ENCODE data around the gene TCF23.
"Not testable (repeated sequence)": the region's sequence is repeated elsewhere in the genome, so short reads cannot be mapped to it uniquely, and the experiment has no call there.

Gene TCF23

DNA sequence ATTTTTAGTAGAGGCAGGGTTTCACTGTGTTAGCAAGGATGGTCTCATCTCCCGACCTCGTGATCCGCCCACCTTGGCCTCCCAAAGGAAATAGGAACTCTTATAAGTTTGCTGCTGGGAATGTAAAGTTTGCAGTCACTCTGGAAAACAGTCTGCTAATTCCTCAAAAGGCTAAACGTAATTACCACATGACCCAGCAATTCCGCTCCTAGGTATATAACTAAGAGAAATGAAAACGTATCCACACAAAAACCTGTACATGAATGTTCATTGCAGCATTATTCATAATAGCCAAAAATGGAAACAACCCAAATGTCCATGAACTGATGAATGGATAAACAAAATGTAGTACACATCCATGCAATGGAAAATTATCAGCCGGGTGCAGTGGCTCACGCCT, 41.2 kb downstream of the TCF23 start:
- no peak for DNase-seq (ENCODE audit: low read depth)

DNA sequence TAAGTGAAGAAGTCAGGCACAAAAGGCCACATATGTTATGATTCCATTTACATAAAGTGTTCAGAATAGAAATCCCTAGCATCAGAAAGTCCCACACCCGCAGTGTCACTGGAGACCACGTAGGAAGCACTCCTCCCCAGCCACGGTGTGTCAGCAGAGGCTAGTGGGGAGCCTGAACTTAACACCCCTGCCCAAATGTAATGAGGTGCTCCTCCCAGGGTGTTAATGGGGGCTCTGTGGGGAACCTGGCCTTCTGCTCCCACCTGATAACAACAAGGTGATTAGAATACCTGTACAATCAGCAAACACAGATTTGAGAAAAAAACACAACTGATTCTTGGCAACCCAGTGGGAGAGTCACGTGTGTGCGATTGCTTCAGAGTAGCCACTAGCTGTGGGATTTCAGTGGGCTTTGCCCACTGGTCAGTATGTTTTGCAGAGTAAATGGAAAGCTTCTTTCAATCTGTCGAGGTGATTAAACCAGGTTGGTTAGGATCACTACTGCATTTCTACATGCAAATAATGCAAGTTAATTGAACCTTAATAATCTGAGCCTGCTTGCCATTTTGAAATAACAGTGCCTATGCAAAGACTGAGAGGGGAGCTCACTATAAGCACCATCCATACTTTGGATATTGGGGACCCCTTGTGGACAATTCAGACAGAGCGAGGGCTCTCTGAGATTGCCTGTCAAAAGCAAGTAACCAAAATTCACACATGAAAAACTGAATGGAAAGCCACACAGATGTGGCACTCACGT, 42.4 kb downstream of the TCF23 start:
- DNase-seq (ENCODE audit: low read depth) = no peak

DNA sequence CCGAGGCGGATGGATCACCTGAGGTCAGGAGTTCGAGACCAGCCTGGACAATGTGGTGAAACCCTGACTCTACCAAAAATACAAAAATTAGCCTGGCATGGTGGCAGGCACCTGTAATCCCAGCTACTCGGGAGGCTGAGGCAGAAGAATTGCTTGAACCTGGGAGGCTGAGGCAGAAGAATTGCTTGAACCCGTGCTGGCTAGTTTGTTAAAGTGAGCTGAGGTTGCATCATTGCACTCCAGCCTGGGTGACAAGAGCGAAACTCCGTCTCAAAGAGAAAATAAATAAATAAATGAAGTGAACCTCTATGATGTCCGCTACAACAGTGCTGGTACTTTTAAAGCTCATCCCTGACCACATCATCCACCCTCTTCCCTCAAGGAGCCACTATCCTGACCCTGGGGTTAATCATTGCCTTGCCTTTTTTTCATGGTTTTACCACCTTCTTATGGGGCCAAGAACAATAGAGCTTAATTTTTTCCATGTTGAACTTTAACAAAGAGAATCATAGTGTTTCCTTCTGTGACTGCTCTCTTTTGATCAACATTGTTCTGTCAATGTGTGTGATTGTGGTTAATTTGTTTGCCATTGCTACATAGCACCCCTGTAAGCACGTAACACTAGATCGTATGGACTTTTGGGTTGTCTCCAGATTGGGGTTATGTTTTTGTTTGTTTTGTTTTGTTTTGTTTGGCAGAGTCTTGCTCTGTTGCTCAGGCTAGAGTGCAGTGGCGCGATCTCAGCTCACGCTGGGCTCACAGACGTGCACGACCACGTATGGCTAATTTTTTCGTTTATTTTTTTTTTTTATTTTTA, 45.9 kb downstream of the TCF23 start:
- DNase-seq (ENCODE audit: low read depth) = no peak

DNA sequence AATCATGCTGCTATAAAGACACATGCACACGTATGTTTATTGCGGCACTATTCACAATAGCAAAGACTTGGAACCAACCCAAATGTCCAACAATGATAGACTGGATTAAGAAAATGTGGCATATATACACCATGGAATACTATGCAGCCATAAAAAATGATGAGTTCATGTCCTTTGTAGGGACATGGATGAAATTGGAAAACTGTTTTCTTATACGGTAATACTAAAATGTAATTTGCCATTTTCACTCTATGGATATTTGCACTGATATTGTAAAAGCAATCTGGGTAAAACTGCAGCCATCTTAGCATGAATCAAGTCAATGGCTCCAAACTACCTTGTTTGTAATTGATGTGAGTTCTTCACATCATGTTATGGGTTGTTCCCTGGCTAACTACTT, 47.0 kb downstream of the TCF23 start:
- DNase-seq (ENCODE audit: low read depth) = not testable (repeated sequence)

DNA sequence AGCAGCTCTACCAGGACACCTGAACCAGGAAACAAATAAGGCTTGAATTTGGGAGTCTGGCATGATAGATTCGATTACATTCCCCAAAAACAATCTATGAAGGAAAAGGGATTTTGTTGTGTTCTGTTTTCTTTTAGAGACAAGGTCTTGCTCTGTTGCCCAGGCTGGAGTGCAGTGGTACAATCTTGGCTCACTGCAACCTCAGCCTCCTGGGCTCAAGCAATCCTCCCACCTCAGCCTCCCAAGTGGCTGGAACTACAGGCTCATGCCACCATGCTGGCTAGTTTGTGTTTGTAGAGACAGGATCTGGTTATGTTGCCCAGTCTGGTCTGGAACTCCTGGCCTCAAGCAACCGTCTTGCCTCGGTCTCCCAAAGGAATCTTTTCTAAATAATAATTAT, 49.3 kb downstream of the TCF23 start:
- DNase-seq (ENCODE audit: low read depth) = not testable (repeated sequence)

DNA sequence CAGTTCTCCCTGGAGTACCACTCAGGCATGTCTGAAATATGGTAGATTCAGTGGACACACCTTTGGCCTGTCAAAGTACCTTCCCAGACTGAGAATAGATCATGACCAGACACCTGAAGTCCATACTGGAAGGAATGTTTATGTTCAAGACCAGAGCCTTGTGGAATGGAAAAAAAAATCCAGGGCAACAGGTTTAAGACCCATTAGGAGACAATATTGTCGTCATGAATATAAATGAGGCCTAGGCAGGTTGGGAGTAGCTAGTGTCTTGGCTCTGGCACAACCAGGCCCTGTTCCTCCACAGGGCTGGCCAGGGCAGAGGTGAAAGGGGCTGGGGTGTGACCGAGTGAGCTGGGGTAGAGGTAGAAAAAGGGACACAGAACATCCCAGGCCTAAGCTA, 49.8 kb downstream of the TCF23 start:
- DNase-seq (ENCODE audit: low read depth) = no peak

DNA sequence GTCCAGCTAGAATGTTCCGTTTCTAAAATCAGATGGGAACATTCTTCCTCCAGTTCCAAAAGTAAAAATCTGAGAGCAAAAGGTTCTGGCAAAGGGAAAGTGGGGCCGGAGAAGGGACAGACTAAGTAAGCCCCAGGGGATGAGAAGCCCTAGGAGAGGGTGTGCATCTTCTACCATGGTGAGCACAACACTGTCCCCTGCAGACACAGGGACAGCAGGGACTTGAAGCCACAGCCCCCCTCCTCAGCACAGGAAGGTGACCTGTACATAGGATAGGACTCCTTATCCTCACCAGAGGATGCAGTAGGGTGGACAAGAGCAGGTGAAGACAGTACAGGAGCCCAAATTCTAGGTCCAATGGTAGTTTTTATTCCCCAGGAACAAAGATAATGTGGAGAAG, 50.4 kb downstream of the TCF23 start:
- DNase-seq (ENCODE audit: low read depth) = no peak

DNA sequence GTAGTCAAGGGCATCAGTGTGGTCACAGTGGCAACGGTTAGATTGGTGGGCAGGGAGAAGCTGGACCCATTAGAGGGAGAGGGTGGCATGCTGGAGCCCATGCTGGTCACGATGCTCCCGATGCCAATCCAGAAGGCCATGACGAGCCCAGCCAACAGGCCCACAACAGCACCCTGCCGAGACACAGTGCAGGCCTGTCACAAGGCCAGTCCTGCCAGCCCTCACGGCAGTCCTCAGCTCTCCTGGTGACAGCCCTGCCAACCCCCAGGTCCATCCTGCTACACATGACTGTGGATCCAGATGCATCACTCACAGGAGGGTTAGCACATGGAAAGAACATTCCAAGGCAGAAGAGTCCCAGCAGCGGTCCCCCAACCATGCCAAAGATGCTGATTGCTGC, 52.9 kb downstream of the TCF23 start:
- no peak for DNase-seq (ENCODE audit: low read depth)

DNA sequence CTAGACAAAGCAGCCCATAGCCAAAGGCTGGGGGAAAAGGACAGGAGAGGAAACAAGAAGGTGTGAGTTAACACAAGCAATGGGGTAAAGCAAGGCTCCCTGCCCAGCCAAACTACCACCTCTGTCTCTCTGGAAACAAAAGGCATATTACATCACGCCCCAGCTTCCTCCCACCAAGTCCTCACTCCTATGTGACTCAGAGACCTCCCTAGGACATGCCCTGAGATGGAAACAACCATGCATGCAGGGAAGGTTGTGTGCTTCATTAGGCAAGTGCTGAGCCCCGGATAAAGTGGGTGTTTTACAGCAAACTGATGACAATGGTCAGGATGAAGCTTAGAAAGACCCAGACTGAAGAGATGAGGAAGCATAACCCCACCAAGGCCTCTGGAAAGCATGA, 54.0 kb downstream of the TCF23 start:
- no peak for DNase-seq (ENCODE audit: low read depth)

DNA sequence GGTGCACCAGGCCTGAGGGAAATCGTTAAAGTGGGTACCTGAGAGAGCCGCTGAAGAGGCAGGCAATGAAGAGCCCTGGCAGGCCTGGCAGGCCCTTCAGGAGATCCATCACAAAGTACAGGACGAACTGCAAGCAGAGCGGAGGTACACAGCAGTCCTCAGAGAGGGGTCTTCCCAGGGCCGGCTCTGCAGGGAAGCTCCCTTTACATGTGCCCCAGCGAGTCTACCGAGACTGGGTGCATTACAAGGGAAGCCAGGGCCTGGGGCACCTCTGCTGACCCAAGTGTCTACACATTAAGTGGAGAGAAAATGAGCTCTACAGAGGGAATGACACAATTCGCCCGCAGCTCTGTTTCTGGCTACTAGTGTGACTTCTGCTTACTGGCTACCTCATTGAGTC, 54.9 kb downstream of the TCF23 start:
- no peak for DNase-seq (ENCODE audit: low read depth)

DNA sequence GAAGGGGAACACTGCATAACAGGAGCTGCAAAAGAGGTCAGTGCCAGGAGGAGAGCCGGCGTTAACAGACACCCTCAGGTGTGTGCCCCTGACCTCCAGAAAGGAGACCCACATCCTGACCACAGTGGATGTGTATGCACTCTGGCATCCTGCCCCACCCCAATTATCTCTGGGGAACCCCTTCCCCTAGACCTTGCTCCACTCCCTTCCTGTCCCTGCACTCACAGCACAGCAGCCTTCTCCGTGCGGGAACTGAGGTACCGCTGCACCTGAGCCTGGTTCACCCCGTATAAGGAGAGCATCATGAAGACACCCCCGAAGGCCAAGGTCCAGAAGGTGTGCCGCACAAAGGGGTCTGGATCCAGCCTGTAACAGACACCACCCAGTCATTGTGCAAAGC, 55.8 kb downstream of the TCF23 start:
- no peak for DNase-seq (ENCODE audit: low read depth)

DNA sequence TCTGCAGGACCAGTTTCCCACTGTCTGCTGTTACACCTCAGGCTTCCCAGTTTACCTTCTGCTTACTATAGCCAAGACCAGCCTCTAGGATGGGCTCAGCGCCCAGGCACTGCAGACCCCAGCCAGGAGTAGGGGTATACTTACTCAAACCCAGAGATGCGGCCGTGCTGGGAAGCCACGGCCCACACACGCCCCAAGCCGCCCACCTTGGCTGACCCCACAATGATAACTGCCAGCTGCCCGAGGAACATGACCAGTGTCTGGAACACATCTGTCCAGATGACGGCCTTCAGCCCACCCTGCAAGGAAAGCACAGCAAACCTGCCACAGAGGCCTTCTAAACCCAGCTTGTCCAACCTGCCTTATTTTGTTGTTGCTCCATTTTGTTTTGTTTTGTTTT, 56.4 kb downstream of the TCF23 start:
- no peak for DNase-seq (ENCODE audit: low read depth)

DNA sequence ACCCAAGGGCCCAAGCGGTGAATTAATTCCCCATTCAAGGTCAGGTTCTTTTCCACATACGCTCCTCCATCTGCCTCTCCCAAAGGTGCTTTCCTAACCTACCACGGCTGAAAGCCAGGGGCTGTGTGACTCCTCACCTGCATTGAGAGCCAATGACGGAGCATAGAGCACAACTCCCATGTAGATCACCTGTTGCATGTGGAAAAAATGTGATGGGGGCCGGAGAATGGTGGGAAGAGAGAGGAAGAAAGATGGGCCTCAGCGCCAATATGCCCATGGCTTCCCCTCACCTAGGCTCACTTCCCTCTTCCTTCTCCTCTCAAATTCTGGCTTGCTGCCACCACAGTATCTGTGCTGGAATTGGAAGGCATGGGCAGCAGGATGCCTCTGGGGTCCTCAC, 57.5 kb downstream of the TCF23 start:
- DNase-seq (ENCODE audit: low read depth) = no peak

Data from GM04503 (cell line).